H1 (cell line): ENCODE measurements around the gene JMJD8. TPM values are rescaled to one million over a fixed set of nuclear protein-coding genes. Genes with fewer than 3 reads are reported as not detected.

ENCODE experiments used
- CBX8 ChIP-seq: fragments of 300-800, 300-1000 bp; sonication (generic); IDR thresholded peaks from 2 replicates; pipeline ENCODE4 v1.7.1; 2016; ENCODE audit warnings: low read depth, low read length, borderline replicate concordance
- CTCF ChIP-seq, 3 experiments: IDR thresholded peaks; 1 replicate in 2 of 3; 2 replicates in 1 of 3; pipeline versions ENCODE4 v1.5.1 to v1.6.1; 2011; ENCODE audit warnings: low read length in 3 of 3, mild to moderate bottlenecking in 3 of 3, inconsistent platforms in 2 of 3, low read depth in 1 of 3, moderate library complexity in 1 of 3; ENCODE audit not compliant: insufficient read depth in 1 of 3; ENCODE audit errors: control extremely low read depth in 1 of 3
- E2F6 ChIP-seq: IDR thresholded peaks from 2 replicates; pipeline ENCODE4 v1.6.1; 2012; ENCODE audit warnings: inconsistent platforms
- FOSL1 ChIP-seq: IDR thresholded peaks from 2 replicates; pipeline ENCODE4 v1.6.1; 2011; ENCODE audit warnings: mild to moderate bottlenecking, low read depth, low read length, moderate library complexity; ENCODE audit not compliant: insufficient read depth
- GABPA ChIP-seq: IDR thresholded peaks from 2 replicates; pipeline ENCODE4 v1.6.1; 2011; ENCODE audit warnings: mild to moderate bottlenecking, low read length, moderate library complexity, borderline replicate concordance; ENCODE audit not compliant: insufficient read depth
- HDAC2 ChIP-seq, 2 experiments: fragments of 300-600 bp in 1 of 2; sonication (generic) in 1 of 2; IDR thresholded peaks; 2 replicates each; pipeline ENCODE4 v1.6.1; 2011 to 2012; ENCODE audit warnings: low read depth in 2 of 2, low read length in 2 of 2, mild to moderate bottlenecking in 2 of 2, moderate library complexity in 2 of 2, borderline replicate concordance in 1 of 2, inconsistent platforms in 1 of 2
- HDAC6 ChIP-seq: IDR thresholded peaks from one replicate; pipeline ENCODE4 v1.7.1; 2012; ENCODE audit warnings: low read depth, mild to moderate bottlenecking, inconsistent platforms, low read length, moderate library complexity
- JUN ChIP-seq: IDR thresholded peaks from 2 replicates; pipeline ENCODE4 v1.6.1; 2011; ENCODE audit warnings: low read depth, mild to moderate bottlenecking, improper control_type of control experiment, low read length
- JUND ChIP-seq: IDR thresholded peaks from 2 replicates; pipeline ENCODE4 v1.6.1; 2011; ENCODE audit warnings: mild to moderate bottlenecking, improper control_type of control experiment, low read length
- MAFK ChIP-seq: IDR thresholded peaks from 2 replicates; pipeline ENCODE4 v1.6.1; 2012; ENCODE audit warnings: low read depth, mild to moderate bottlenecking, improper control_type of control experiment, low read length
- MAX ChIP-seq: IDR thresholded peaks from 2 replicates; pipeline ENCODE4 v1.6.1; 2012; ENCODE audit warnings: inconsistent platforms
- POLR2AphosphoS5 ChIP-seq: IDR thresholded peaks from 2 replicates; pipeline ENCODE4 v1.6.1; 2011; ENCODE audit warnings: low read depth, low read length
- RBBP5 ChIP-seq: IDR thresholded peaks from 2 replicates; pipeline ENCODE4 v1.7.1; 2012; ENCODE audit warnings: low read depth, mild to moderate bottlenecking, inconsistent platforms, low read length, moderate library complexity, borderline replicate concordance
- RFX5 ChIP-seq: IDR thresholded peaks from 2 replicates; pipeline ENCODE4 v1.6.1; 2011; ENCODE audit warnings: low read depth, low read length, improper control_type of control experiment, borderline replicate concordance
- RXRA ChIP-seq: IDR thresholded peaks from 2 replicates; pipeline ENCODE4 v1.6.1; 2011; ENCODE audit warnings: low read depth, mild to moderate bottlenecking, low read length, moderate library complexity; ENCODE audit not compliant: insufficient read depth
- SIN3A ChIP-seq, 2 experiments: IDR thresholded peaks in 1 of 2; conservative IDR thresholded peaks in 1 of 2; 2 replicates each; pipeline ENCODE4 v1.6.1; 2011 to 2012; ENCODE audit warnings: low read length in 2 of 2, improper control_type of control experiment in 1 of 2, low read depth in 1 of 2, mild to moderate bottlenecking in 1 of 2
- SIRT6 ChIP-seq: IDR thresholded peaks from one replicate; pipeline ENCODE4 v1.7.1; 2012; ENCODE audit warnings: low read length, inconsistent platforms
- SRF ChIP-seq: IDR thresholded peaks from 2 replicates; pipeline ENCODE4 v1.6.1; 2011; ENCODE audit warnings: mild to moderate bottlenecking, low read depth, low read length, moderate library complexity
- polyA plus RNA-seq, 7 experiments: library from polyadenylated mRNA; depleted of rRNA in 3 of 7; stranded (reverse) in 5 of 7; unstranded in 2 of 7; fragments of >200 nt in 5 of 7; fragments of 200-250 nt in 2 of 7; gene quantifications; 1 replicate in 5 of 7; 2 replicates in 1 of 7; 4 replicates in 1 of 7; pipeline versions ENCODE4 v1.2.1 to v1.2.3, GENCODE V29; 2011 to 2013; ENCODE audit warnings: missing spikeins in 2 of 7, mixed read lengths in 2 of 7
- total RNA-seq: library from RNA; stranded (reverse); fragmentation: NEBNext Ultra II Directional; extraction: Animal tissue kit (Norgen Biotek cat#: 25700); gene quantifications from 2 replicates; pipeline ENCODE4 v1.2.1, GENCODE V29; 2021

Gene JMJD8
- total and polyA plus RNA-seq, 2 of the 8 experiments (the other 6 are each of a cell fraction or from before 2014, with no cell fraction given): 46.4 to 87.4 TPM

- TF ChIP-seq RXRA: no peak
- TF ChIP-seq JUN: no peak
- TF ChIP-seq E2F6: peak; percentile 38; the same call in 1 of the 2 replicates
- peak; percentile 59; the same call in 1 of the 2 replicates for TF ChIP-seq GABPA
- TF ChIP-seq HDAC6: no peak
- no peak for TF ChIP-seq JUND
- TF ChIP-seq POLR2AphosphoS5: peak; percentile 37; the same call in 1 of the 2 replicates
- TF ChIP-seq RFX5: no peak
- no peak for TF ChIP-seq SIRT6
- no peak for TF ChIP-seq MAFK
- no peak for TF ChIP-seq CTCF (IDR thresholded peaks at IDR 0.05; ENCODE audit: control extremely low read depth in 1 of 3, insufficient read depth in 1 of 3, low read depth in 1 of 3, low read length in 3 of 3)
- TF ChIP-seq SIN3A (conservative IDR thresholded peaks at IDR 0.05 in 1 of 2, IDR thresholded peaks at IDR 0.05 in 1 of 2; ENCODE audit: low read depth in 1 of 2, low read length in 2 of 2): peak; percentile 43 to 60; a peak in 1 of 4 replicates
- no peak for TF ChIP-seq CBX8
- TF ChIP-seq FOSL1: no peak
- no peak; the same call in 1 of the 2 replicates for TF ChIP-seq RBBP5
- TF ChIP-seq MAX: peak; percentile 70; the same call in 1 of the 2 replicates
- no peak; a peak in 1 of 4 replicates for TF ChIP-seq HDAC2 (IDR thresholded peaks at IDR 0.05; ENCODE audit: borderline replicate concordance in 1 of 2, low read depth in 2 of 2, low read length in 2 of 2)
- 0 out of 2 replicates have a peak, but pooled peaks have one; percentile 5 for TF ChIP-seq SRF
Observed at GRCh38 chr16:641326-642188, 42.6 kb downstream of the JMJD8 start, which contains the start of gene MCRIP2 (continued).
